Fibroblast of lung (primary cell): ENCODE measurements around the gene PPAT.

Experiments
- EZH2 ChIP-seq: IDR thresholded peaks from 2 replicates; pipeline ENCODE4 v1.5.1; 2012; ENCODE audit warnings: low read length, control low read depth, mild to moderate bottlenecking; ENCODE audit errors: missing control alignments
- TF ChIP-seq, protein P1 (sequence below), 2 donors: IDR thresholded peaks in 1 of 2; conservative IDR thresholded peaks in 1 of 2; 1 replicate in 1 of 2; 2 replicates in 1 of 2; pipeline ENCODE4 v1.5.1; 2011 to 2012; ENCODE audit warnings: low read length in 2 of 2, control low read depth in 1 of 2, inconsistent platforms in 1 of 2, low read depth in 1 of 2, mild to moderate bottlenecking in 1 of 2

DNA sequence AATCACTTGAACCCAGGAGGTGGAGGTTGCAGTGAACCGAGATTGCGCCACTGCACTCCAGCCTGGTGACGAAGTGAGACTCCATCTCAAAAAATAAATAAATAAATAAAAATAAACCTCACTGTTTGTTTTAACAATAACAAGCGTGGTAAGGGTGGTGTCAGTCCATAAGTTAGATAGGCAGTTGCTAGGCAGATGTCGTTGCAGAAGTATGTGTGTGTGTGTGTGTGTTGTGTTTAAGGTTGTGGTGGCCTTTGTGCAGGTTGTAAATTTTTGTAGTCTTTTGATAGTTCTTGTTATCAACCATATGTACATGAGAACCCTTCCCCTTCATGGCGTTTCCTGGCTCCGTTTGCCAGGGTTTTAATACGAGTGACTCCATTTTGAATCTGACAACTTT lies 44.1 kb downstream of the PPAT start:
- TF ChIP-seq, protein P1, sequence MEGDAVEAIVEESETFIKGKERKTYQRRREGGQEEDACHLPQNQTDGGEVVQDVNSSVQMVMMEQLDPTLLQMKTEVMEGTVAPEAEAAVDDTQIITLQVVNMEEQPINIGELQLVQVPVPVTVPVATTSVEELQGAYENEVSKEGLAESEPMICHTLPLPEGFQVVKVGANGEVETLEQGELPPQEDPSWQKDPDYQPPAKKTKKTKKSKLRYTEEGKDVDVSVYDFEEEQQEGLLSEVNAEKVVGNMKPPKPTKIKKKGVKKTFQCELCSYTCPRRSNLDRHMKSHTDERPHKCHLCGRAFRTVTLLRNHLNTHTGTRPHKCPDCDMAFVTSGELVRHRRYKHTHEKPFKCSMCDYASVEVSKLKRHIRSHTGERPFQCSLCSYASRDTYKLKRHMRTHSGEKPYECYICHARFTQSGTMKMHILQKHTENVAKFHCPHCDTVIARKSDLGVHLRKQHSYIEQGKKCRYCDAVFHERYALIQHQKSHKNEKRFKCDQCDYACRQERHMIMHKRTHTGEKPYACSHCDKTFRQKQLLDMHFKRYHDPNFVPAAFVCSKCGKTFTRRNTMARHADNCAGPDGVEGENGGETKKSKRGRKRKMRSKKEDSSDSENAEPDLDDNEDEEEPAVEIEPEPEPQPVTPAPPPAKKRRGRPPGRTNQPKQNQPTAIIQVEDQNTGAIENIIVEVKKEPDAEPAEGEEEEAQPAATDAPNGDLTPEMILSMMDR (conservative IDR thresholded peaks at IDR 0.05 in 1 of 2, IDR thresholded peaks at IDR 0.05 in 1 of 2; ENCODE audit: low read depth in 1 of 2, low read length in 2 of 2), result no peak
- no peak for TF ChIP-seq EZH2
